ENCODE results near the gene DUSP19.
A peak's percentile ranks its signal among the peaks of the same experiment; 100 is the strongest.

DUSP19 gene

GRCh38 chr2:183126635-183127034 is 48.1 kb downstream of the DUSP19 start:
- 100% methylated on average over 1 of the region's 2 CpGs for WGBS
- Histone ChIP-seq H3K4me3 (ENCODE audit: low read length) (0 out of 2 replicates have a peak overlapping the region, but pooled peaks have one; percentile 73), H3K27ac (ENCODE audit: low read depth, low read length) (no peak overlapping the region), H3K9ac (ENCODE audit: low read depth, low read length) (no peak overlapping the region), H3K4me1 (ENCODE audit: insufficient read depth, low read length) (peaks cover 8% of the 10 kb centered on the region), H3K9me3 (ENCODE audit: insufficient read depth, low read depth, low read length) (no peaks in the 10 kb centered on the region), H3K27me3 (ENCODE audit: insufficient read depth, low read length) (no peaks in the 10 kb centered on the region), H3K36me3 (ENCODE audit: insufficient read depth, low read length) (peaks cover 36% of the 10 kb centered on the region)

GRCh38 chr2:183134016-183134415 is 55.5 kb downstream of the DUSP19 start:
- H3K4me3 ChIP-seq (ENCODE audit: low read length), result no peak overlapping the region
- H3K27me3 ChIP-seq (ENCODE audit: insufficient read depth, low read length), result no peaks in the 10 kb centered on the region
- peaks cover 87% of the 10 kb centered on the region for H3K36me3 ChIP-seq (ENCODE audit: insufficient read depth, low read length)
- no peaks in the 10 kb centered on the region for H3K9me3 ChIP-seq (ENCODE audit: insufficient read depth, low read depth, low read length)
- WGBS, result 100% methylated on average over 1 of the region's 2 CpGs
- H3K9ac ChIP-seq (ENCODE audit: low read depth, low read length), result no peak overlapping the region
- no peaks in the 10 kb centered on the region for H3K4me1 ChIP-seq (ENCODE audit: insufficient read depth, low read length)
- H3K27ac ChIP-seq (ENCODE audit: low read depth, low read length), result no peak overlapping the region

- H3K4me3 ChIP-seq (ENCODE audit: low read length), result no peak overlapping the region
- no peaks in the 10 kb centered on the region for H3K27me3 ChIP-seq (ENCODE audit: insufficient read depth, low read length)
- H3K9me3 ChIP-seq (ENCODE audit: insufficient read depth, low read depth, low read length), result peaks cover 14% of the 10 kb centered on the region
- H3K36me3 ChIP-seq (ENCODE audit: insufficient read depth, low read length), result peaks cover 62% of the 10 kb centered on the region
- H3K4me1 ChIP-seq (ENCODE audit: insufficient read depth, low read length), result peaks cover 14% of the 10 kb centered on the region
- H3K27ac ChIP-seq (ENCODE audit: low read depth, low read length), result no peak overlapping the region
- WGBS, result 83% methylated on average over 1 of the region's 1 CpG
- no peak overlapping the region for H3K9ac ChIP-seq (ENCODE audit: low read depth, low read length)
Measured at GRCh38 chr2:183148955-183149354, 70.4 kb downstream of the DUSP19 start.

GRCh38 chr2:183149489-183149888 is 70.9 kb downstream of the DUSP19 start:
- Histone ChIP-seq H3K4me1 (ENCODE audit: insufficient read depth, low read length) (peaks cover 14% of the 10 kb centered on the region), H3K27ac (ENCODE audit: low read depth, low read length) (0 out of 2 replicates have a peak overlapping the region, but pooled peaks have one; percentile 11), H3K27me3 (ENCODE audit: insufficient read depth, low read length) (no peaks in the 10 kb centered on the region), H3K36me3 (ENCODE audit: insufficient read depth, low read length) (peaks cover 62% of the 10 kb centered on the region), H3K4me3 (ENCODE audit: low read length) (no peak overlapping the region), H3K9me3 (ENCODE audit: insufficient read depth, low read depth, low read length) (peaks cover 9% of the 10 kb centered on the region; the same call in 1 of the 2 replicates), H3K9ac (ENCODE audit: low read depth, low read length) (no peak overlapping the region)
- WGBS, result 100% methylated on average over 1 of the region's 2 CpGs
